Sigmoid colon (tissue), 7 donors: Measurements from ENCODE around the gene NRM. TPM values are rescaled to one million over a fixed set of nuclear protein-coding genes. Genes with fewer than 3 reads are reported as not detected.

Experiments
- DNase-seq: peaks from one replicate; pipeline ENCODE4 v3.0.0-alpha.2; 2019
- H3K27ac ChIP-seq, 4 donors: fragments of 200-600 bp; sonication (generic); one replicate each; pipeline ENCODE4 v1.5.1; 2016 to 2019; ENCODE audit warnings: mild to moderate bottlenecking in 1 of 4
- H3K27me3 ChIP-seq, 3 donors: fragments of 200-600 bp; sonication (generic); one replicate each; pipeline ENCODE4 v1.5.1; 2019; ENCODE audit warnings: mild to moderate bottlenecking in 1 of 3
- H3K36me3 ChIP-seq, 4 donors: fragments of 200-600 bp; sonication (generic); one replicate each; pipeline ENCODE4 v1.5.1; 2016 to 2019
- H3K4me1 ChIP-seq, 4 donors: fragments of 200-600 bp; sonication (generic); one replicate each; pipeline ENCODE4 v1.5.1; 2017 to 2019
- H3K4me3 ChIP-seq, 4 donors: fragments of 200-600 bp; sonication (generic); one replicate each; pipeline ENCODE4 v1.5.1; 2017 to 2019; ENCODE audit warnings: mild to moderate bottlenecking in 2 of 4, moderate library complexity in 1 of 4
- H3K9me3 ChIP-seq, 4 donors: fragments of 200-600 bp in 3 of 4; sonication (generic) in 3 of 4; one replicate each; pipeline versions ENCODE4 v1.5.1 to v1.6.1; 2013 to 2019
- CTCF ChIP-seq, 4 experiments: fragments of 450-650 bp in 3 of 4; fragments of 200-600 bp in 1 of 4; IDR thresholded peaks; one replicate each; pipeline ENCODE4 v1.5.1; 2016 to 2019; ENCODE audit warnings: antibody characterized with exemption in 4 of 4, mild to moderate bottlenecking in 3 of 4, moderate library complexity in 2 of 4
- EP300 ChIP-seq, 4 donors: sonication (generic); formaldehyde crosslinking; IDR thresholded peaks; one replicate each; pipeline ENCODE4 v1.6.1; 2017; ENCODE audit warnings: antibody characterized with exemption in 4 of 4
- POLR2A ChIP-seq, 2 donors: fragments of 450-650 bp; IDR thresholded peaks; one replicate each; pipeline ENCODE4 v1.6.1; 2016; ENCODE audit warnings: antibody characterized with exemption in 2 of 2, mild to moderate bottlenecking in 2 of 2, moderate library complexity in 2 of 2
- POLR2AphosphoS5 ChIP-seq, 4 donors: sonication (generic); formaldehyde crosslinking; IDR thresholded peaks; one replicate each; pipeline ENCODE4 v1.6.1; 2017; ENCODE audit warnings: antibody characterized with exemption in 4 of 4
- WGBS, 2 donors: extraction: QIAGEN DNeasy Blood & Tissue Kit; methylation state at CpG; one replicate each; pipeline ENCODE4 v1.1.7; 2013; 5-methylcytosine and 5-hydroxymethylcytosine counted together
- intact Hi-C: fragments of 100-400 bp; cut with DNase I; formaldehyde crosslinking; loops from one replicate; pipeline ENCODE4 v1.15.1; 2023
- polyA plus RNA-seq, 3 donors: library from polyadenylated mRNA; stranded (reverse); fragments of 200-250 nt; gene quantifications; one replicate each; pipeline ENCODE4 v1.2.3, GENCODE V29; 2013
- total RNA-seq, 4 donors: library from RNA; depleted of rRNA; stranded (reverse); fragments of >200 nt; gene quantifications; one replicate each; pipeline ENCODE4 v1.1.0, GENCODE V29; 2016
- donor health status: healthy with polysubstance abuse.
- donor health status: Bipolar disorder and iron deficiency.
- donor health status: healthy.

The NRM gene
- total and polyA plus RNA-seq, 7 donors, result 1.8 to 13.8 (median 3.6) TPM

- Histone ChIP-seq H3K36me3 (peaks cover 0 to 9% (median 0%) of the 10 kb centered on the region in 4 donors), H3K4me3 (peak overlapping the region; percentile 63 to 87 (median 72)), H3K4me1 (peaks cover 0 to 87% (median 84%) of the 10 kb centered on the region in 4 donors), H3K9me3 (no peaks in the 10 kb centered on the region), H3K27me3 (no peaks in the 10 kb centered on the region), H3K27ac (peak overlapping the region; percentile 94 to 99 (median 98))
- DNase-seq, result peak; percentile 85
- intact Hi-C loops, result loop anchor here (5.0 kb wide), 1 partner anchor 143 kb away; no protein-coding TSS in a partner anchor
- no peak for TF ChIP-seq CTCF (IDR thresholded peaks at IDR 0.05)
- no peak for TF ChIP-seq POLR2A (IDR thresholded peaks at IDR 0.05)
- no peak for TF ChIP-seq EP300 (IDR thresholded peaks at IDR 0.05)
- TF ChIP-seq POLR2AphosphoS5 (IDR thresholded peaks at IDR 0.05), result peak in 1 of 4 donors; percentile 14
- 31 to 67% methylated on average over 21 of the region's 21 CpGs for whole genome bisulfite sequencing, 2 donors
Observed at GRCh38 chr6:30684386-30685156, 6.2 kb downstream of the NRM start.

- peaks cover 0 to 87% (median 84%) of the 10 kb centered on the region in 4 donors for H3K4me1 ChIP-seq
- no peak for DNase-seq
- TF ChIP-seq EP300 (IDR thresholded peaks at IDR 0.05) (no peak), POLR2A (IDR thresholded peaks at IDR 0.05) (no peak), POLR2AphosphoS5 (IDR thresholded peaks at IDR 0.05) (no peak), CTCF (IDR thresholded peaks at IDR 0.05) (no peak)
- 19 to 42% methylated on average over 2 of the region's 2 CpGs for WGBS, 2 donors
- peak overlapping the region; percentile 94 to 99 (median 98) for H3K27ac ChIP-seq
- no peaks in the 10 kb centered on the region for H3K9me3 ChIP-seq
- H3K27me3 ChIP-seq, result no peaks in the 10 kb centered on the region
- intact Hi-C loops, result loop anchor here (2.0 to 5.0 kb wide), 2 partner anchors 99 to 143 kb away; no protein-coding TSS in a partner anchor
- peaks cover 0 to 10% (median 0%) of the 10 kb centered on the region in 4 donors for H3K36me3 ChIP-seq
- H3K4me3 ChIP-seq, result peak overlapping the region; percentile 63 to 87 (median 72)
Observed at GRCh38 chr6:30683980-30684338, 6.8 kb downstream of the NRM start.

GRCh38 chr6:30683183-30683979 is 7.4 kb downstream of the NRM start:
- Histone ChIP-seq H3K27me3 (no peaks in the 10 kb centered on the region), H3K36me3 (peaks cover 0 to 16% (median 5%) of the 10 kb centered on the region in 4 donors), H3K9me3 (no peaks in the 10 kb centered on the region), H3K4me3 (peak overlapping the region; percentile 63 to 87 (median 72)), H3K27ac (peak overlapping the region; percentile 94 to 99 (median 98)), H3K4me1 (peaks cover 0 to 86% (median 81%) of the 10 kb centered on the region in 4 donors)
- 23 to 60% methylated on average over 7 of the region's 7 CpGs for WGBS, 2 donors
- intact Hi-C loops, result loop anchor here (2.0 to 5.0 kb wide), 2 partner anchors 99 to 144 kb away; no protein-coding TSS in a partner anchor
- TF ChIP-seq POLR2A (IDR thresholded peaks at IDR 0.05), result no peak
- no peak for TF ChIP-seq EP300 (IDR thresholded peaks at IDR 0.05)
- TF ChIP-seq POLR2AphosphoS5 (IDR thresholded peaks at IDR 0.05), result no peak
- TF ChIP-seq CTCF (IDR thresholded peaks at IDR 0.05), result no peak
- DNase-seq, result peak; percentile 72

- TF ChIP-seq POLR2AphosphoS5 (IDR thresholded peaks at IDR 0.05) (peak; percentile 87 to 93 (median 90)), CTCF (IDR thresholded peaks at IDR 0.05) (no peak), EP300 (IDR thresholded peaks at IDR 0.05) (peak in 2 of 4 donors; percentile 9 to 21), POLR2A (IDR thresholded peaks at IDR 0.05) (peak; percentile 79 to 87)
- H3K4me1 ChIP-seq, result peaks cover 0 to 79% (median 73%) of the 10 kb centered on the region in 4 donors
- no peaks in the 10 kb centered on the region for H3K9me3 ChIP-seq
- peaks cover 2 to 25% (median 13%) of the 10 kb centered on the region in 4 donors for H3K36me3 ChIP-seq
- intact Hi-C loops, result loop anchor here (2.0 to 5.0 kb wide), 2 partner anchors 100 to 145 kb away; no protein-coding TSS in a partner anchor
- peak; percentile 94 for DNase-seq
- no peaks in the 10 kb centered on the region for H3K27me3 ChIP-seq
- H3K27ac ChIP-seq, result peak overlapping the region; percentile 94 to 99 (median 98)
- 30 to 62% methylated on average over 11 of the region's 11 CpGs for WGBS, 2 donors
- H3K4me3 ChIP-seq, result peak overlapping the region; percentile 63 to 87 (median 72)
Observed at GRCh38 chr6:30682143-30683117, 8.4 kb downstream of the NRM start.
